ENCODE measurements around the gene SLC5A11.

- TF ChIP-seq CTCF (IDR thresholded peaks at IDR 0.05; ENCODE audit: poor library complexity) (no peak), EZH2 (IDR thresholded peaks at IDR 0.05; ENCODE audit: borderline replicate concordance) (no peak), EZH2phosphoT487 (IDR thresholded peaks at IDR 0.05; ENCODE audit: low read depth, severe bottlenecking, unreplicated experiment) (no peak)
Observed at GRCh38 chr16:24917236-24917635, 71.5 kb downstream of the SLC5A11 start.

All from hepatocyte (in vitro differentiated cells).